Dendritic cell treated with granulocyte-macrophage colony-stimulating factor and Interleukin-4, amounts not matched to agents 40 ng/mL and 50 ng/mL, for 4 days (primary cell): Measurements from ENCODE around the gene BRWD1.

ENCODE experiments used
- H3K27ac Mint-ChIP-seq: one replicate; pipeline ENCODE4 v1.8.0; 2022; ENCODE audit warnings: mild to moderate bottlenecking, mixed read lengths
- H3K27me3 Mint-ChIP-seq: one replicate; pipeline ENCODE4 v1.8.0; 2022; ENCODE audit warnings: mild to moderate bottlenecking, mixed read lengths
- H3K36me3 Mint-ChIP-seq: one replicate; pipeline ENCODE4 v1.8.0; 2022; ENCODE audit warnings: low read depth, mixed read lengths
- H3K4me1 Mint-ChIP-seq: one replicate; pipeline ENCODE4 v1.8.0; 2022; ENCODE audit warnings: low read depth, mixed read lengths
- H3K4me3 Mint-ChIP-seq: one replicate; pipeline ENCODE4 v1.8.0; 2022; ENCODE audit warnings: mild to moderate bottlenecking, moderate library complexity, mixed read lengths
- H3K9me3 Mint-ChIP-seq: one replicate; pipeline ENCODE4 v1.8.0; 2022; ENCODE audit warnings: mixed read lengths
- intact Hi-C: fragments of 100-400 bp; cut with micrococcal nuclease; formaldehyde crosslinking; loops from one replicate; pipeline ENCODE4 v1.15.0; 2022

The BRWD1 gene

GRCh38 chr21:39318091-39318959, 4.9 kb upstream of the BRWD1 start:
- H3K27ac Mint-ChIP-seq, result peak overlapping the region; percentile 81
- H3K36me3 Mint-ChIP-seq, result peaks cover 12% of the 10 kb centered on the region
- H3K27me3 Mint-ChIP-seq, result no peaks in the 10 kb centered on the region
- intact Hi-C loops, result loop anchor here (10.0 kb wide), 1 partner anchor 126 kb away; the partner anchor contains the start of gene LCA5L
- H3K4me1 Mint-ChIP-seq, result peaks cover 46% of the 10 kb centered on the region
- no peak overlapping the region for H3K4me3 Mint-ChIP-seq
- no peaks in the 10 kb centered on the region for H3K9me3 Mint-ChIP-seq

GRCh38 chr21:39317134-39318090, 4.0 kb upstream of the BRWD1 start:
- Mint-ChIP-seq H3K36me3 (peaks cover 14% of the 10 kb centered on the region), H3K4me1 (peaks cover 46% of the 10 kb centered on the region), H3K27ac (peak overlapping the region; percentile 81), H3K9me3 (no peaks in the 10 kb centered on the region), H3K4me3 (no peak overlapping the region), H3K27me3 (no peaks in the 10 kb centered on the region)
- intact Hi-C loops, result loop anchor here (1.0 to 10.0 kb wide), 3 partner anchors 32 to 127 kb away; partner anchors contain the start of genes HMGN1 and LCA5L

- Mint-ChIP-seq H3K36me3 (peaks cover 21% of the 10 kb centered on the region), H3K27me3 (no peaks in the 10 kb centered on the region), H3K4me1 (peaks cover 53% of the 10 kb centered on the region), H3K9me3 (no peaks in the 10 kb centered on the region), H3K4me3 (no peak overlapping the region), H3K27ac (peak overlapping the region; percentile 81)
- intact Hi-C loops, result loop anchor here (1.0 to 10.0 kb wide), 3 partner anchors 33 to 128 kb away; partner anchors contain the start of genes HMGN1 and LCA5L
Observed at GRCh38 chr21:39316729-39317128, 3.3 kb upstream of the BRWD1 start.

GRCh38 chr21:39315603-39316445, 2.4 kb upstream of the BRWD1 start:
- Mint-ChIP-seq H3K27ac (peak overlapping the region; percentile 5), H3K4me3 (no peak overlapping the region), H3K9me3 (no peaks in the 10 kb centered on the region), H3K4me1 (peaks cover 60% of the 10 kb centered on the region), H3K36me3 (peaks cover 30% of the 10 kb centered on the region), H3K27me3 (no peaks in the 10 kb centered on the region)
- intact Hi-C loops, result loop anchor here (10.0 kb wide), 1 partner anchor 129 kb away; the partner anchor contains the start of gene LCA5L

GRCh38 chr21:39314143-39315027, 953 bp upstream of the BRWD1 start:
- Mint-ChIP-seq H3K27ac (peak overlapping the region; percentile 93), H3K4me1 (peaks cover 55% of the 10 kb centered on the region), H3K27me3 (no peaks in the 10 kb centered on the region), H3K36me3 (peaks cover 45% of the 10 kb centered on the region), H3K9me3 (no peaks in the 10 kb centered on the region), H3K4me3 (peak overlapping the region; percentile 87)
- intact Hi-C loops, result loop anchor here (10.0 kb wide), 1 partner anchor 130 kb away; the partner anchor contains the start of gene LCA5L

- Mint-ChIP-seq H3K9me3 (no peaks in the 10 kb centered on the region), H3K36me3 (peaks cover 56% of the 10 kb centered on the region), H3K27me3 (no peaks in the 10 kb centered on the region), H3K4me3 (peak overlapping the region; percentile 87), H3K27ac (peak overlapping the region; percentile 93), H3K4me1 (peaks cover 53% of the 10 kb centered on the region)
- intact Hi-C loops, result loop anchor here (2.0 to 10.0 kb wide), 2 partner anchors 76 to 132 kb away; partner anchors contain the start of gene LCA5L
Observed at GRCh38 chr21:39313042-39313570, 326 bp downstream of the BRWD1 start.

GRCh38 chr21:39312112-39313041, 1.1 kb downstream of the BRWD1 start:
- Mint-ChIP-seq H3K27me3 (no peaks in the 10 kb centered on the region), H3K36me3 (peaks cover 56% of the 10 kb centered on the region), H3K4me3 (peak overlapping the region; percentile 87), H3K9me3 (no peaks in the 10 kb centered on the region), H3K4me1 (peaks cover 46% of the 10 kb centered on the region), H3K27ac (peak overlapping the region; percentile 93)
- intact Hi-C loops, result loop anchor here (1.0 to 10.0 kb wide), 3 partner anchors 37 to 132 kb away; partner anchors contain the start of genes HMGN1 and LCA5L

GRCh38 chr21:39311164-39311563, 2.3 kb downstream of the BRWD1 start:
- no peak overlapping the region for H3K4me3 Mint-ChIP-seq

GRCh38 chr21:39307466-39307865, 6.0 kb downstream of the BRWD1 start:
- no peak overlapping the region for H3K27ac Mint-ChIP-seq
- H3K4me1 Mint-ChIP-seq, result peaks cover 27% of the 10 kb centered on the region
- peaks cover 73% of the 10 kb centered on the region for H3K36me3 Mint-ChIP-seq
- intact Hi-C loops, result no loop called here
- no peaks in the 10 kb centered on the region for H3K27me3 Mint-ChIP-seq
- H3K9me3 Mint-ChIP-seq, result no peaks in the 10 kb centered on the region
- no peak overlapping the region for H3K4me3 Mint-ChIP-seq

More at GRCh38 chr21:39311164-39311563, 2.3 kb downstream of the BRWD1 start:
- Mint-ChIP-seq H3K9me3 (no peaks in the 10 kb centered on the region), H3K27me3 (no peaks in the 10 kb centered on the region), H3K36me3 (peaks cover 56% of the 10 kb centered on the region), H3K4me1 (peaks cover 43% of the 10 kb centered on the region), H3K27ac (no peak overlapping the region)
- intact Hi-C loops, result loop anchor here (10.0 kb wide), 1 partner anchor 134 kb away; the partner anchor contains the start of gene LCA5L

GRCh38 chr21:39300587-39300986, 12.8 kb downstream of the BRWD1 start:
- intact Hi-C loops, result no loop called here
- no peak overlapping the region for H3K27ac Mint-ChIP-seq
- no peak overlapping the region for H3K4me3 Mint-ChIP-seq
- H3K36me3 Mint-ChIP-seq, result peaks cover 85% of the 10 kb centered on the region
- H3K9me3 Mint-ChIP-seq, result peaks cover 12% of the 10 kb centered on the region
- H3K4me1 Mint-ChIP-seq, result peaks cover 4% of the 10 kb centered on the region
- no peaks in the 10 kb centered on the region for H3K27me3 Mint-ChIP-seq

GRCh38 chr21:39296891-39297290, 16.5 kb downstream of the BRWD1 start:
- intact Hi-C loops, result no loop called here
- Mint-ChIP-seq H3K9me3 (peaks cover 12% of the 10 kb centered on the region), H3K36me3 (peaks cover 86% of the 10 kb centered on the region), H3K27me3 (no peaks in the 10 kb centered on the region), H3K4me1 (peaks cover 4% of the 10 kb centered on the region), H3K27ac (no peak overlapping the region), H3K4me3 (no peak overlapping the region)
